Testis (tissue), 2 donors: ENCODE measurements around the gene NDST1.

Source experiments
- POLR2A ChIP-seq: fragments of 450-650 bp; IDR thresholded peaks from one replicate; pipeline ENCODE4 v1.6.1; 2017; ENCODE audit warnings: antibody characterized with exemption, mild to moderate bottlenecking, moderate library complexity
- TF ChIP-seq, protein P1 (sequence below), 3 experiments: fragments of 450-650 bp in 2 of 3; fragments of 200-600 bp in 1 of 3; sonication (generic) in 1 of 3; IDR thresholded peaks; one replicate each; pipeline ENCODE4 v1.5.1; 2016 to 2019; ENCODE audit warnings: antibody characterized with exemption in 3 of 3, mild to moderate bottlenecking in 2 of 3, moderate library complexity in 1 of 3

DNA sequence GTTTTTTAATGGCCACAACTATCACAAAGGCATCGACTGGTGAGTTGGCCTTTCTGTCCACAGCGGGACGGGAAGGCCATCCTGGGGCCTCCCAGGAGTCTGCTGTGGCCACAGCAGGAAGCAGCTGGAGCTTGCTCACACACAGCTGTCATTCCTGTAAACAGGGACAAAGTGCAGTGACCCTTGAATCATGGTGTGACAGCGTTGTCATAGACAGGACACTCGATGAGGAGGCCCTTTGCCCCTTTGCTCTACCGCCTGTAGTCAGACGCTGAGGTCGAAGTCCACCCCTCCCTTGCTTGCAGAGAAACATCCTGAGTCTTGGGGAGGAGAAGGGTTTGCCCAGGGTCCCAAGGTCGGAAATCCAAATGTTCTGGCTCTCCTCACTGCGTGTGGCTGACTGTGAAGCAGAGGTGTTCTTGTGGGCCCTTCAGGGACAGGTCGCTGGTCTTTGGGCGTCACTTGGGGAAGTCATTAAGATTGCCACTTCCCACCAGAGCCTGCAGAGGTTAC is 35.1 kb downstream of the NDST1 start:
- TF ChIP-seq, protein P1, sequence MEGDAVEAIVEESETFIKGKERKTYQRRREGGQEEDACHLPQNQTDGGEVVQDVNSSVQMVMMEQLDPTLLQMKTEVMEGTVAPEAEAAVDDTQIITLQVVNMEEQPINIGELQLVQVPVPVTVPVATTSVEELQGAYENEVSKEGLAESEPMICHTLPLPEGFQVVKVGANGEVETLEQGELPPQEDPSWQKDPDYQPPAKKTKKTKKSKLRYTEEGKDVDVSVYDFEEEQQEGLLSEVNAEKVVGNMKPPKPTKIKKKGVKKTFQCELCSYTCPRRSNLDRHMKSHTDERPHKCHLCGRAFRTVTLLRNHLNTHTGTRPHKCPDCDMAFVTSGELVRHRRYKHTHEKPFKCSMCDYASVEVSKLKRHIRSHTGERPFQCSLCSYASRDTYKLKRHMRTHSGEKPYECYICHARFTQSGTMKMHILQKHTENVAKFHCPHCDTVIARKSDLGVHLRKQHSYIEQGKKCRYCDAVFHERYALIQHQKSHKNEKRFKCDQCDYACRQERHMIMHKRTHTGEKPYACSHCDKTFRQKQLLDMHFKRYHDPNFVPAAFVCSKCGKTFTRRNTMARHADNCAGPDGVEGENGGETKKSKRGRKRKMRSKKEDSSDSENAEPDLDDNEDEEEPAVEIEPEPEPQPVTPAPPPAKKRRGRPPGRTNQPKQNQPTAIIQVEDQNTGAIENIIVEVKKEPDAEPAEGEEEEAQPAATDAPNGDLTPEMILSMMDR (IDR thresholded peaks at IDR 0.05): no peak
- no peak for TF ChIP-seq POLR2A
